GM21619 (cell line): ENCODE results near the gene ZNF182.
A peak's percentile ranks its signal among the peaks of the same experiment; 100 is the strongest.
"Not testable (repeated sequence)": the region's sequence is repeated elsewhere in the genome, so short reads cannot be mapped to it uniquely, and the experiment has no call there.

Experiments
- ATAC-seq: cut with Tn5 transposase; IDR thresholded peaks from one replicate; pipeline ENCODE4 v1.9.1; 2021; ENCODE audit not compliant: unreplicated experiment

Gene ZNF182

GRCh38 chrX:48003758-48004457, at the start of gene ZNF182:
Gene ZNF182, minus strand, starts transcription at chrX:48003989. Its CDS starts 1,380 bp downstream, at chrX:48002609.
- peak; percentile 95 for ATAC-seq

DNA sequence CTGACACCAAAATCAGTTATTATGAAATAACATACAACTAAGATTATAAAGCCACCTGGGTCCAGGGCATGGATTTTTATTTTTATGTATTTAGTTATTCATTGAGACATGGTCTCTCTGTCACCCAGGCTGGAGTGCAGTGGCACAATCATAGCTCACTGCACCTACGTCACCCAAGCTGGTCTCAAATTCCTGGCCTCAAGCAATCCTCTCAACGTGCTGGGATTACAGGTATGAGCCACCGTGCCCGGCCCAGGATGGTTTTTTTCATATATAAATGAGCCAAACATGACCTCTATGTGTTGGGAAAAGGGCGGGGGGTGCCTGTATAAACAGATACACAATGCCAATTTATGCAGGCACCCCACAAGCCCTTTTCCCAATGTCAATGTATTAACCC, 43.1 kb upstream of the ZNF182 start:
- no peak for ATAC-seq

- no peak for ATAC-seq
These were observed 41.9 kb upstream of the ZNF182 start for GRCh38 chrX:48045410-48046311.

DNA sequence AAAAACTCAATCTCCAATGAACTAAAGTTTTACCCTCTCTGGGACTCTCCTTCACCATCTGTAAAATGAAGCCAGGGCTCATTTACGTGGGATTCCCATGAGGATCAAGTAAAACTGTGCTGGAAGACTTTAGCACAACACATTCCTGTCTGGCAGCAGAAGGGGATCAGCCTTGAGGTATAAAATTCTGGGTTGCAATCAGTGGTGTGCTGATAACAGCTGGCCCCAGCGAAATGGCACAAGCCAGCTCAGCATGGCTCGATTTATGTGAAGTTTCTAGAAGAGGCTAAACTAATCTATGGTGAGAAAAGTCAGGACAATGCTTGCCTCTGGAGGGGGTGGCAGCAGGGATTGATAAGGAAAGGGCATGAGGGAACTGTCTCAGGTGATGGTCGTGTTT, 39.3 kb upstream of the ZNF182 start:
- ATAC-seq: no peak

GRCh38 chrX:48035891-48036290, 32.1 kb upstream of the ZNF182 start:
- ATAC-seq: no peak

DNA sequence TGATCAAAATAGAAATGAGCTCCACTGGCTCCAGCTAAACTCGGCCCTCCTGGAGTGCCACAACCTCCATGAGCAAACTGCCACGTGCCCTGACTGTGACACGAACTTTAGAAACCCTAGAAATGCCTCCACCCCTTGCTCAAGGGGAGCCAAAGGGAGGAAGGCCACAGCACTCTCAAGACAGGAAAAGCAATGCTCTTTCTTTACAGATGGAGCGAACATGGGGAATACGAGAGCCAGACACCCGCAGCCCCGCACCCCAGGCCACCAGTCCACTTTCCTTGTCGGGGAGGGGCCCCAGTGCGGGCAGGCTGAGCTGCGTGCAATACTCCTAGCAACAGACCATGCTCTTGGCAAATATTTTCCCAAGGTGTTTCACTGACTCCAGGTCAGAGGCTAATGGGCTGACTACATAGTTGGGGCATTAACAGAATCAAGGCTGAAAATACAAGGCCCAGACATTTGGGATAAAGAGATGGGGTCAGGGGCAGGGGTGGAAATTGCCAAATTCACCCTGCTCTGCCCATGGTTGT, 26.9 kb upstream of the ZNF182 start:
- ATAC-seq: not testable (repeated sequence)

DNA sequence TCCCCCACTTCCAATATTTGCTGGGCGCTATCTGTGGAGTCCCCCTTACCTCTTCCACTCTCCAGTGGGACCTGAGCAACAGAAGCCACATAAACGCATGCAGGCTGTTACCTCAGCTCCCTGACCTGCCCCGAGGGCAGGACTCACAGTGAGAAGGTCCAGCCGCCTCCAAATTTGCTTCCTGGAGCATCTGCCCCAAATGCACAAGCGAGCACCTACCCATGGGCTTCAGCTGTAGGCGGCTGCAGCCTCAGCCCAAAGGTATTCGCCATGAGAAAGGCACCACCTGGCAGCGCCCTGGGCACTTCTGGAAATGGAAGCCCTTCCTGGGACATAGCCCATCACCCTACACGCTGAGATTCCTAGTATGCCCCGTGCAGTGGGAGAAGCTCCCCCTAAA, 26.4 kb upstream of the ZNF182 start:
- ATAC-seq: no peak

GRCh38 chrX:48028091-48028490, 24.3 kb upstream of the ZNF182 start:
- ATAC-seq: no peak

DNA sequence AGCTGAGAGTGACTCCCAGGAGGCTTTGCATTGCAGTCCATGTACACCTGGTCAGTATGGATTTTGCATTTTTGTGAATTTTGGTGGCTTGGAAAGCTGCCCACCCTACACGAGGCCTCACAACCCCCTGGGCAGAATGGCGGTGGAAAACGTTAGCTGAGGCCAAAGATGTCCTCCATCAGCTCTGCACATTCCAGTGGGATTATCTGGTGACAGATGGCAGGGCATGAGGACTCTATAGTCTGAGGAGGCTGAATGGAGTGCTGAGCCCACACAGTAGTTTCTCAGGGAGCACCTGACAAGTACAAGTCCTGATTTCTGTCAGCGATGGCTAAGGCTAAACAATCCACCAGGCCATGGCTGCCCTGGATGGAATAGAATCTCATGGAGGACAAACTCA, 23.8 kb upstream of the ZNF182 start:
- ATAC-seq: not testable (repeated sequence)

GRCh38 chrX:48025561-48025960, 21.8 kb upstream of the ZNF182 start:
- ATAC-seq: no peak

DNA sequence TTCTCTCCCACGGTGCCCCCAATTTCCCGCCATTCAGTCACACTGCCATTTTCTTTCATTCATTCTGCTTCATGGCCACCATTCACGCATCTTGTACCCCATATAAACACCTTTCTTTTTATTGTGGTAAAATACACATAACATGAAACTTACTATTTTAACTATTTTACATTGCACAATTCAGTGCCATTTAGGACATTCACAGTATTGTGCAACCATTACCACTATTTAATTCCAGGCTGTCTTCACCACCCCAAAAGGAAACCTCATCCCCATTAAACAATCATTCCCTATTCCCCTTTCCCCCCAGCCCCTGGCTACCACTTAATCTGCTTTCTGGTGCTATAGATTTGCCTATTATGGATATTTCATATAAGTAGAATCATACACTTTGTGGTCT, 18.9 kb upstream of the ZNF182 start:
- no peak for ATAC-seq

DNA sequence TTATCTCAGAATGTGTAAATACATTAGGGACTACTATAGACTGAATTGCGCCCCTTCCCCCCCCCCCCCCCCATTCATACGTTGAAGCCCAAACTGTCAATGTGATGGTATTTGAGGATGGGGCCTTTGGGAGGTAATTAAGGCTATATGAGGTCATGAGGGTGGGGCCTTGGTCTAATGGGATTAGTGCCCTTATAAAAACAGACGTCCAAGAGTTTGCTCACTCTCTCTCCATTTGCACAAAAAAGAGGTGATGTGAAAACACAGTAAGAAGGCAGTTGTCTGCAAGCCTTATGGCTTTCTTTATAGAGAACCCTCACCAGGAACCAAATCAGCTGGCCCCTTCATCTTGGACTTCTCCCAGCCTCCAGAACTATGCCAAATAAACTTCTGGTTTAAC, 18.3 kb upstream of the ZNF182 start:
- ATAC-seq: no peak

DNA sequence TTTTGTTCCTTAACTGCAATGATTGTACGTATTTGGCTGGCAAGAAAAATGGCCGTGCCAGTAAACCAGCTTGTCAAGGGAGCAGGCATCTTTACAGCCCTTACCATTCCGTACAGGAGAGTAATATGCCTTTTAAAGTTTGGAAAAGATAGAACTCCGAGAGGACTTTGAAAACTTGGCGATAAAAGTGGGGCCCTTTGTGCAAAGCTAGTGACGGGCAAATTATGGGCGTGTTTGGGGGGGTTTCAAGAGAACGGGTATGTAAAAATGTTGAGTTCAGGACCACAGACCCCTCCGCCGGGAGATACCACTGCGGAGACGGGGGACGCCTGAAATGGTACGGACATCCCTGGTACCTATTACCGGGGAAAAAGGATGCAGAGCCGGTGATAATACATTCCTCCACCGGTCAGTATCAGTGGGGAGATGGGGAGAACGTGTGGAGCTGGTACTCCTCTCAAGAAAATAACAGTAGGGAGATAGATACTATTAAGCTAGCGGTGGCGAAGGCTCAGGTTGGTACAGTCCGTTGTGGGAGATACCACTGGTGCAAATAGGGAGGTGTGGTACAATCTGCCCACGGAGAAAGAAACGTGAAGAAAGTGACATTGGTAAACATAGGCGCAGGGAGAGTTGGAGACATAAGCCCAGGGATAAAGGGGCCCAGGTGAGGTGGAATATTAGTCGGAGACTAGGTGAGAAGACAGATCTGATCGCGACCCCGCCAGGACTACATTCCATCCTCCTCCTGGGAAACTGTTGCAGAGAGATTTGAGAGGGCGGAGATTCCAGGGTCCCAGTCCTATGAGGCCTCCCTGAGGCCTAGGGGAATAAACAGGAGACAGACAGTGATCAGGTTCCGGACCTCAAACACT, 17.5 kb upstream of the ZNF182 start:
- peak; percentile 60 for ATAC-seq

- not testable (repeated sequence) for ATAC-seq
These were observed 16.7 kb upstream of the ZNF182 start for GRCh38 chrX:48020472-48020871.

GRCh38 chrX:48019892-48020291, 16.1 kb upstream of the ZNF182 start:
- ATAC-seq: not testable (repeated sequence)

DNA sequence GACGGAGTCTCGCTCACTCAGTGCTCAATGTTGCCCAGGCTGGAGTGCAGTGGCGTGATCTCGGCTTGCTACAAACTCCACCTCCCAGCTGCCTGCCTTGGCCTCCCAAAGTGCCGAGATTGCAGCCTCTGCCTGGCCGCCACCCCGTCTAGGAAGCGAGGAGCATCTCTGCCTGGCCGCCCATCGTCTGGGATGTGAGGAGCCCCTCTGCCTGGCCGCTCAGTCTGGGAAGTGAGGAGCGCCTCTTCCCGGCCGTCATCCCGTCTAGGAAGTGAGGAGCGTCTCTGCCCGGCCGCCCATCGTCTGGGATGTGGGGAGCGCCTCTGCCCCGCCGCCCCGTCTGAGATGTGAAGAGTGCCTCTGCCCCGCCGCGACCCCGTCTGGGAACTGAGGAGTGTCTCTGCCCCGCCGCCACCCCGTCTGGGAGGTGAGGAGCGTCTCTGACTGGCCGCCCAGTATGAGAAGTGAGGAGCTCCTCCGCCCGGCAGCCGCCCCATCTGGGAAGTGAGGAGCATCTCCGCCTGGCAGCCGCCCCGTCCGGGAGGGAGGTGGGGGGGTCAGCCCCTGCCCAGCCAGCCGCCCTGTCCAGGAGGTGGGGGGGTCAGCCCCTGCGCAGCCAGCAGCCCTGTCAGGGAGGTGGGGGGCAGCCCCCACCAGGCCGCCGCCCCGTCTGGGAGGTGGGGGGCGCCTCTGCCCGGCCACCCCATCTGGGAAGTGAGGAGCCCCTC, 13.0 kb upstream of the ZNF182 start:
- not testable (repeated sequence) for ATAC-seq

- ATAC-seq: not testable (repeated sequence)
These were observed 5.7 kb upstream of the ZNF182 start for GRCh38 chrX:48009445-48009960.

GRCh38 chrX:48006688-48007087, 2.9 kb upstream of the ZNF182 start, which contains the start of gene SPACA5:
Gene SPACA5, plus strand, starts transcription at chrX:48006988. Its CDS starts 815 bp downstream, at chrX:48007803.
- not testable (repeated sequence) for ATAC-seq

GRCh38 chrX:48003367-48003757, 427 bp downstream of the ZNF182 start:
- ATAC-seq: peak; percentile 6

DNA sequence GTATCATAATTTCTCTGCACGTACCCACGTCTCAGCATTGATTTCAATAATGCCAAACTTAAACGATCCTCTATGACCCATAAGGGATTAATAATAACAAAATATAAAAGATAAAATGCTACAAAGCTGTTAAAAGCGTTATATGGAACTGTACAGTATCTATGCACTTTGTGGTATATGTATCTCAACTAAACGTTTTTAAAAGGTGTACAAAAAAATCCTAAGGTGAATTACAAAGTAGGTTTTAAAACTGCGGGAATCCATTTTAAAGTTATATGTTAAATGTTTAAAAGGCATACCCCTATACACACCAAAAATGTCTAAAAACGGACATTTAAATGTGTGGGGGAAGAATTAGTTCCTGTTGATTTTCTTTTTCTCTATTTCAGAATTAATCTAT, 860 bp downstream of the ZNF182 start:
- no peak for ATAC-seq
